HepG2 (cell line): ENCODE data around the gene PLK4. TPM values are rescaled to one million over a fixed set of nuclear protein-coding genes. Genes with fewer than 3 reads are reported as not detected.

Experiments
- ATAC-seq: fragments of 200-7000 bp; cut with Tn5 transposase; 3 replicates; pipeline ENCODE4 v1.9.1; 2020; ENCODE audit warnings: mild to moderate bottlenecking, moderate library complexity
- BruUV-seq: library from RNA; stranded (reverse); fragments of 400-500 nt; replicated peaks from 2 replicates; lab custom pipeline; 2021; lab: Mats Ljungman, UMichigan
- CTCF ChIA-PET: fragments of 300-600 bp; formaldehyde crosslinking; extraction: SDS; loops from one replicate; lab custom pipeline; 2021; ENCODE audit warnings: low total read pairs, inconsistent platforms, low intra/inter-chr PET ratio; lab: Yijun Ruan, JAX
- POLR2A ChIA-PET: fragments of 350-600 bp; sonication (Branson Sonifier 250); formaldehyde crosslinking; loops from one replicate; lab custom pipeline; 2020; ENCODE audit warnings: antibody characterized with exemption, inconsistent platforms; lab: Yijun Ruan, JAX
- DNase-seq: peaks from one replicate; pipeline ENCODE4 v3.0.0-alpha.2; 2015; ENCODE audit warnings: low spot score
- FAIRE-seq: peaks from 3 replicates; lab custom pipeline; 2011; peaks lifted over from hg19 to GRCh38; lab: Jason Lieb, UNC
- H2AFZ ChIP-seq: one replicate; pipeline ENCODE4 v1.6.1; 2011; ENCODE audit warnings: low read length, inconsistent platforms
- H3K27ac ChIP-seq: fragments of 300-600 bp; 3 replicates; pipeline ENCODE4 v1.8.0; 2011; ENCODE audit warnings: mixed run types, mild to moderate bottlenecking, mixed read lengths, low read length, inconsistent platforms; ENCODE audit not compliant: insufficient read depth; ENCODE audit errors: extremely low read length
- H3K27me3 ChIP-seq, 2 experiments: fragments of 200-600 bp in 1 of 2; 2 replicates in 1 of 2; 3 replicates in 1 of 2; pipeline versions ENCODE4 v1.6.0 to v1.8.0; 2011; ENCODE audit warnings: low read length in 2 of 2, mild to moderate bottlenecking in 2 of 2, moderate library complexity in 2 of 2, inconsistent platforms in 1 of 2; ENCODE audit not compliant: insufficient read depth in 2 of 2, control insufficient read depth in 1 of 2
- H3K36me3 ChIP-seq, 2 experiments: fragments of 200-600 bp in 1 of 2; replicated peaks in 1 of 2; 2 replicates in 1 of 2; 3 replicates in 1 of 2; pipeline versions ENCODE4 v1.5.1 to v1.8.0; 2011; ENCODE audit warnings: low read length in 2 of 2, inconsistent platforms in 1 of 2; ENCODE audit not compliant: insufficient read depth in 2 of 2, control insufficient read depth in 1 of 2
- H3K4me1 ChIP-seq: 2 replicates; pipeline ENCODE4 v1.5.1; 2012; ENCODE audit warnings: low read length, inconsistent platforms; ENCODE audit not compliant: insufficient read depth
- H3K4me2 ChIP-seq: 2 replicates; pipeline ENCODE4 v1.6.0; 2011; ENCODE audit warnings: low read depth, low read length, inconsistent platforms
- H3K4me3 ChIP-seq, 3 experiments: fragments of 200-600 bp in 1 of 3; sonication (generic), shearing (Covaris generic) in 1 of 3; replicated peaks in 1 of 3; 2 replicates each; pipeline ENCODE4 v1.5.1; 2011 to 2016; ENCODE audit warnings: low read length in 3 of 3, inconsistent platforms in 2 of 3, low read depth in 2 of 3, mild to moderate bottlenecking in 2 of 3, control low read depth in 1 of 3, mixed read lengths in 1 of 3; ENCODE audit not compliant: insufficient read depth in 1 of 3
- H3K79me2 ChIP-seq: one replicate; pipeline ENCODE4 v1.6.1; 2011; ENCODE audit warnings: low read length, inconsistent platforms; ENCODE audit not compliant: insufficient read depth
- H3K9ac ChIP-seq: 2 replicates; pipeline ENCODE4 v1.6.0; 2011; ENCODE audit warnings: mild to moderate bottlenecking, low read depth, low read length, inconsistent platforms; ENCODE audit not compliant: insufficient read depth
- H3K9me3 ChIP-seq: 2 replicates; pipeline ENCODE4 v1.5.1; 2012; ENCODE audit warnings: mild to moderate bottlenecking, low read length
- H4K20me1 ChIP-seq: 2 replicates; pipeline ENCODE4 v1.6.0; 2011; ENCODE audit warnings: inconsistent platforms, mild to moderate bottlenecking, low read length, moderate library complexity; ENCODE audit not compliant: insufficient read depth
- ATAD3A ChIP-seq: sonication (generic); formaldehyde crosslinking; IDR thresholded peaks from 2 replicates; pipeline ENCODE4 v1.4.0; 2020; ENCODE audit warnings: missing genetic modification reagents
- CREB1 ChIP-seq, 2 experiments: fragments of 450-650 bp in 1 of 2; IDR thresholded peaks; 2 replicates each; pipeline ENCODE4 v1.6.1; 2016 to 2017; ENCODE audit warnings: control low read depth in 1 of 2, mild to moderate bottlenecking in 1 of 2, missing compliant biosample characterization in 1 of 2, missing genetic modification characterization in 1 of 2
- EED ChIP-seq: sonication (generic); formaldehyde crosslinking; IDR thresholded peaks from 2 replicates; pipeline ENCODE4 v1.5.0; 2020; ENCODE audit warnings: mild to moderate bottlenecking, missing genetic modification reagents
- FLYWCH1 ChIP-seq: sonication (generic); formaldehyde crosslinking; IDR thresholded peaks from 2 replicates; pipeline ENCODE4 v1.8.1; 2023; ENCODE audit warnings: mild to moderate bottlenecking, missing genetic modification reagents
- GATA4 ChIP-seq: sonication (generic); IDR thresholded peaks from 2 replicates; pipeline ENCODE4 v1.6.1; 2016; ENCODE audit warnings: antibody characterized with exemption, low read depth, borderline replicate concordance
- HNF4A ChIP-seq: sonication (generic); formaldehyde crosslinking; IDR thresholded peaks from 2 replicates; pipeline ENCODE4 v1.4.0; 2020; ENCODE audit warnings: missing genetic modification reagents
- NFE2L2 ChIP-seq: fragments of 150-350 bp; IDR thresholded peaks from 2 replicates; pipeline ENCODE4 v1.6.1; 2014; ENCODE audit warnings: low read length
- NRL ChIP-seq: sonication (generic); formaldehyde crosslinking; IDR thresholded peaks from 2 replicates; pipeline ENCODE4 v1.5.0; 2020; ENCODE audit warnings: missing genetic modification reagents, mild to moderate bottlenecking, moderate library complexity, borderline replicate concordance
- PITX1 ChIP-seq: sonication (generic); formaldehyde crosslinking; IDR thresholded peaks from 2 replicates; pipeline ENCODE4 v1.5.1; 2020; ENCODE audit warnings: mild to moderate bottlenecking, missing genetic modification reagents
- TGIF2 ChIP-seq: IDR thresholded peaks from 2 replicates; pipeline ENCODE4 v1.6.1; 2016; ENCODE audit warnings: control low read depth, missing compliant biosample characterization
- ZBTB42 ChIP-seq: sonication (generic); formaldehyde crosslinking; IDR thresholded peaks from 2 replicates; pipeline ENCODE4 v1.5.0; 2020; ENCODE audit warnings: mild to moderate bottlenecking, missing genetic modification reagents
- ZNF253 ChIP-seq: sonication (generic); formaldehyde crosslinking; IDR thresholded peaks from 2 replicates; pipeline ENCODE4 v1.8.0; 2022; ENCODE audit warnings: mild to moderate bottlenecking, missing genetic modification reagents, borderline replicate concordance
- ZNF343 ChIP-seq: sonication (generic); formaldehyde crosslinking; IDR thresholded peaks from 2 replicates; pipeline ENCODE4 v1.4.0; 2020; ENCODE audit warnings: mild to moderate bottlenecking, missing genetic modification reagents
- ZNF496 ChIP-seq: sonication (generic); formaldehyde crosslinking; IDR thresholded peaks from 2 replicates; pipeline ENCODE4 v1.8.1; 2023; ENCODE audit warnings: mild to moderate bottlenecking, moderate library complexity, missing genetic modification reagents; ENCODE audit not compliant: insufficient replicate concordance
- ZNF577 ChIP-seq: sonication (generic); formaldehyde crosslinking; IDR thresholded peaks from 2 replicates; pipeline ENCODE4 v1.4.0; 2020; ENCODE audit warnings: mild to moderate bottlenecking, low read depth, missing genetic modification reagents, borderline replicate concordance
- ZSCAN9 ChIP-seq: IDR thresholded peaks from 2 replicates; pipeline ENCODE4 v1.6.1; 2016; ENCODE audit warnings: borderline replicate concordance
- WGBS: methylation state at CpG from one replicate; pipeline ENCODE4 v1.1.6; 2017; ENCODE audit warnings: low lambda C conversion rate; 5-methylcytosine and 5-hydroxymethylcytosine counted together
- in situ Hi-C: cut with HindIII; loops from 2 replicates; pipeline ENCODE4 v1.10.0; 2017; ENCODE audit warnings: low pct_unique_long_range_greater_than_20kb; ENCODE audit not compliant: extremely low pct_ligation_motif_present
- intact Hi-C: fragments of 100-400 bp; cut with micrococcal nuclease; formaldehyde crosslinking; loops from one replicate; pipeline ENCODE4 v1.10.0; 2022; ENCODE audit not compliant: unreplicated experiment
- polyA plus RNA-seq, 8 experiments: library from polyadenylated mRNA; depleted of rRNA in 3 of 8; stranded (reverse) in 7 of 8; unstranded in 1 of 8; fragments of >200 nt; fragmentation: Illumina TruSeq in 4 of 8; extraction: Trizol in 4 of 8; gene quantifications; 2 replicates each; pipeline versions ENCODE4 v1.2.1 to v1.2.3, GENCODE V29; 2011 to 2016; ENCODE audit warnings: low read depth in 4 of 8, missing spikeins in 1 of 8, mixed read lengths in 1 of 8; ENCODE audit not compliant: insufficient read depth in 1 of 8
- total RNA-seq, 5 experiments: library from RNA; depleted of rRNA; stranded (reverse); fragments of >200 nt; fragmentation: Illumina TruSeq; extraction: Trizol; gene quantifications; 2 replicates each; pipeline ENCODE4 v1.2.3, GENCODE V29; 2016; ENCODE audit warnings: low read depth in 1 of 5
- TF ChIP-seq, protein P1 (sequence below): sonication (generic); formaldehyde crosslinking; IDR thresholded peaks from 2 replicates; pipeline ENCODE4 v1.4.0; 2020; ENCODE audit warnings: missing genetic modification reagents
- TF ChIP-seq, protein P2 (sequence below): sonication (generic); formaldehyde crosslinking; IDR thresholded peaks from 2 replicates; pipeline ENCODE4 v1.4.0; 2020; ENCODE audit warnings: mild to moderate bottlenecking, missing genetic modification reagents
- TF ChIP-seq, protein P3 (sequence below): sonication (generic); formaldehyde crosslinking; IDR thresholded peaks from 2 replicates; pipeline ENCODE4 v1.8.1; 2023; ENCODE audit warnings: mild to moderate bottlenecking, missing genetic modification reagents, borderline replicate concordance
- TF ChIP-seq, protein P4 (sequence below): sonication (generic); formaldehyde crosslinking; IDR thresholded peaks from 2 replicates; pipeline ENCODE4 v1.4.0; 2020; ENCODE audit warnings: missing genetic modification reagents, mild to moderate bottlenecking, borderline replicate concordance

Gene PLK4
- total and polyA plus RNA-seq, 2 of the 13 experiments (the other 11 are each of a cell fraction or from before 2014, with no cell fraction given), result 22.4 to 46.1 TPM

DNA sequence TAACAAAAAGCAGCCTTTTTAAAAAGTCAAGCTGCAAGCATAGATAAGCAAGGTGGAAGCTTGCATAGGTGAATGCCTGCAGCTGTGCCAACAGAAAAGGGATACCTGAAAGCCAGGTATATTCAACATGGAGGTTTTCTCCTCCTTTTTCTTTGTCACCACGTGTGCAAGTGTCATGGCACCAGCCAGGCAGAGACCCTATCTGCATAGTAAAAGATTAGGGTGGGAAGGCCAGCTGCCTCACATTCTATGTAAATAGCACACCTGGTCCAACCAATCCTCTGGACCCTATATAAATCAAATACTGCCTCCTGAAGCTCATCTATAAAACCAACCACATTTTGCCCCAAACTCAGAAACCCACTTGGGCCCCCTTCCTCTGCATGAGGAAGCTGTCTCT, 28.0 kb upstream of the PLK4 start:
- FAIRE-seq (no peak), DNase-seq (no peak), ATAC-seq (no peak)
- H3K27ac ChIP-seq, result no peak overlapping the region
- in situ Hi-C loops (no loop called here), intact Hi-C loops (no loop called here)
- H3K4me2 ChIP-seq, result no peak overlapping the region
- H3K36me3 ChIP-seq, result no peaks in the 10 kb centered on the region
- WGBS, result 86% methylated on average over 1 of the region's 1 CpG
- no peak for TF ChIP-seq TGIF2
- no peak for TF ChIP-seq EED
- no peak for TF ChIP-seq CREB1 (IDR thresholded peaks at IDR 0.05)
- TF ChIP-seq CREB1 (CRISPR knock-in tag; IDR thresholded peaks at IDR 0.05), result no peak
- TF ChIP-seq ATAD3A (CRISPR knock-in tag), result no peak
- no peak for TF ChIP-seq GATA4
- TF ChIP-seq, protein P1, sequence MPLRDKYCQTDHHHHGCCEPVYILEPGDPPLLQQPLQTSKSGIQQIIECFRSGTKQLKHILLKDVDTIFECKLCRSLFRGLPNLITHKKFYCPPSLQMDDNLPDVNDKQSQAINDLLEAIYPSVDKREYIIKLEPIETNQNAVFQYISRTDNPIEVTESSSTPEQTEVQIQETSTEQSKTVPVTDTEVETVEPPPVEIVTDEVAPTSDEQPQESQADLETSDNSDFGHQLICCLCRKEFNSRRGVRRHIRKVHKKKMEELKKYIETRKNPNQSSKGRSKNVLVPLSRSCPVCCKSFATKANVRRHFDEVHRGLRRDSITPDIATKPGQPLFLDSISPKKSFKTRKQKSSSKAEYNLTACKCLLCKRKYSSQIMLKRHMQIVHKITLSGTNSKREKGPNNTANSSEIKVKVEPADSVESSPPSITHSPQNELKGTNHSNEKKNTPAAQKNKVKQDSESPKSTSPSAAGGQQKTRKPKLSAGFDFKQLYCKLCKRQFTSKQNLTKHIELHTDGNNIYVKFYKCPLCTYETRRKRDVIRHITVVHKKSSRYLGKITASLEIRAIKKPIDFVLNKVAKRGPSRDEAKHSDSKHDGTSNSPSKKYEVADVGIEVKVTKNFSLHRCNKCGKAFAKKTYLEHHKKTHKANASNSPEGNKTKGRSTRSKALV (CRISPR knock-in tag), result no peak
- TF ChIP-seq ZBTB42 (CRISPR knock-in tag), result no peak
- TF ChIP-seq ZNF577 (CRISPR knock-in tag), result no peak
- no peak for TF ChIP-seq ZNF343 (CRISPR knock-in tag)
- TF ChIP-seq, protein P2, sequence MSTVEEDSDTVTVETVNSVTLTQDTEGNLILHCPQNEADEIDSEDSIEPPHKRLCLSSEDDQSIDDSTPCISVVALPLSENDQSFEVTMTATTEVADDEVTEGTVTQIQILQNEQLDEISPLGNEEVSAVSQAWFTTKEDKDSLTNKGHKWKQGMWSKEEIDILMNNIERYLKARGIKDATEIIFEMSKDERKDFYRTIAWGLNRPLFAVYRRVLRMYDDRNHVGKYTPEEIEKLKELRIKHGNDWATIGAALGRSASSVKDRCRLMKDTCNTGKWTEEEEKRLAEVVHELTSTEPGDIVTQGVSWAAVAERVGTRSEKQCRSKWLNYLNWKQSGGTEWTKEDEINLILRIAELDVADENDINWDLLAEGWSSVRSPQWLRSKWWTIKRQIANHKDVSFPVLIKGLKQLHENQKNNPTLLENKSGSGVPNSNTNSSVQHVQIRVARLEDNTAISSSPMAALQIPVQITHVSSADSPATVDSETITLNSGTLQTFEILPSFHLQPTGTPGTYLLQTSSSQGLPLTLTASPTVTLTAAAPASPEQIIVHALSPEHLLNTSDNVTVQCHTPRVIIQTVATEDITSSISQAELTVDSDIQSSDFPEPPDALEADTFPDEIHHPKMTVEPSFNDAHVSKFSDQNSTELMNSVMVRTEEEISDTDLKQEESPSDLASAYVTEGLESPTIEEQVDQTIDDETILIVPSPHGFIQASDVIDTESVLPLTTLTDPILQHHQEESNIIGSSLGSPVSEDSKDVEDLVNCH (CRISPR knock-in tag), result no peak
- TF ChIP-seq ZSCAN9 (CRISPR knock-in tag), result no peak
- TF ChIP-seq NFE2L2, result no peak
- TF ChIP-seq, protein P3, sequence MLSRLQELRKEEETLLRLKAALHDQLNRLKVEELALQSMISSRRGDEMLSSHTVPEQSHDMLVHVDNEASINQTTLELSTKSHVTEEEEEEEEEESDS (CRISPR knock-in tag), result no peak
- TF ChIP-seq, protein P4, sequence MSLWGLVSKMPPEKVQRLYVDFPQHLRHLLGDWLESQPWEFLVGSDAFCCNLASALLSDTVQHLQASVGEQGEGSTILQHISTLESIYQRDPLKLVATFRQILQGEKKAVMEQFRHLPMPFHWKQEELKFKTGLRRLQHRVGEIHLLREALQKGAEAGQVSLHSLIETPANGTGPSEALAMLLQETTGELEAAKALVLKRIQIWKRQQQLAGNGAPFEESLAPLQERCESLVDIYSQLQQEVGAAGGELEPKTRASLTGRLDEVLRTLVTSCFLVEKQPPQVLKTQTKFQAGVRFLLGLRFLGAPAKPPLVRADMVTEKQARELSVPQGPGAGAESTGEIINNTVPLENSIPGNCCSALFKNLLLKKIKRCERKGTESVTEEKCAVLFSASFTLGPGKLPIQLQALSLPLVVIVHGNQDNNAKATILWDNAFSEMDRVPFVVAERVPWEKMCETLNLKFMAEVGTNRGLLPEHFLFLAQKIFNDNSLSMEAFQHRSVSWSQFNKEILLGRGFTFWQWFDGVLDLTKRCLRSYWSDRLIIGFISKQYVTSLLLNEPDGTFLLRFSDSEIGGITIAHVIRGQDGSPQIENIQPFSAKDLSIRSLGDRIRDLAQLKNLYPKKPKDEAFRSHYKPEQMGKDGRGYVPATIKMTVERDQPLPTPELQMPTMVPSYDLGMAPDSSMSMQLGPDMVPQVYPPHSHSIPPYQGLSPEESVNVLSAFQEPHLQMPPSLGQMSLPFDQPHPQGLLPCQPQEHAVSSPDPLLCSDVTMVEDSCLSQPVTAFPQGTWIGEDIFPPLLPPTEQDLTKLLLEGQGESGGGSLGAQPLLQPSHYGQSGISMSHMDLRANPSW, result no peak
- TF ChIP-seq NRL (CRISPR knock-in tag), result no peak
- TF ChIP-seq HNF4A, result no peak
- no peak for TF ChIP-seq FLYWCH1 (CRISPR knock-in tag)
- no peak for TF ChIP-seq ZNF496 (CRISPR knock-in tag)
- TF ChIP-seq PITX1 (CRISPR knock-in tag), result no peak
- TF ChIP-seq ZNF253 (CRISPR knock-in tag), result no peak
- H3K9me3 ChIP-seq, result peaks cover 13% of the 10 kb centered on the region
- H2AFZ ChIP-seq, result no peak overlapping the region
- H3K79me2 ChIP-seq, result peaks cover 2% of the 10 kb centered on the region
- H3K27me3 ChIP-seq, result no peaks in the 10 kb centered on the region
- no TSS peak for BruUV-seq
- ChIA-PET CTCF (no interaction called here), POLR2A (interaction anchor here (1.0 kb wide), 1 partner anchor 113 kb away, joined by 3 read pairs; the partner anchor contains the start of genes ABHD18 and MFSD8)
- H3K9ac ChIP-seq, result no peak overlapping the region
- peaks cover 11% of the 10 kb centered on the region for H3K4me1 ChIP-seq
- H3K4me3 ChIP-seq, result no peak overlapping the region
- no peaks in the 10 kb centered on the region for H4K20me1 ChIP-seq
